ENCODE results near the gene VPS13C.

The VPS13C gene

GRCh38 chr15:61992518-61992917 lies 67.7 kb downstream of the VPS13C start:
- H3K27me3 ChIP-seq (ENCODE audit: control insufficient read depth, low read length), result no peaks in the 10 kb centered on the region
- no peaks in the 10 kb centered on the region for H3F3A ChIP-seq (ENCODE audit: control insufficient read depth, insufficient read depth)
- no peaks in the 10 kb centered on the region for H3K79me2 ChIP-seq (ENCODE audit: control insufficient read depth, low read length)
- H3K9me2 ChIP-seq (replicated peaks; ENCODE audit: control insufficient read depth, low read length), result no peaks in the 10 kb centered on the region
- no peaks in the 10 kb centered on the region for H3K9me3 ChIP-seq (ENCODE audit: control insufficient read depth, insufficient read depth, low read length)
- H3K27ac ChIP-seq (ENCODE audit: low read depth, low read length), result no peak overlapping the region
- H4K20me1 ChIP-seq (ENCODE audit: control insufficient read depth, insufficient read depth, low read depth, low read length), result no peaks in the 10 kb centered on the region
- H3K36me3 ChIP-seq (ENCODE audit: control insufficient read depth, low read length), result peaks cover 25% of the 10 kb centered on the region
- TF ChIP-seq, protein P1, sequence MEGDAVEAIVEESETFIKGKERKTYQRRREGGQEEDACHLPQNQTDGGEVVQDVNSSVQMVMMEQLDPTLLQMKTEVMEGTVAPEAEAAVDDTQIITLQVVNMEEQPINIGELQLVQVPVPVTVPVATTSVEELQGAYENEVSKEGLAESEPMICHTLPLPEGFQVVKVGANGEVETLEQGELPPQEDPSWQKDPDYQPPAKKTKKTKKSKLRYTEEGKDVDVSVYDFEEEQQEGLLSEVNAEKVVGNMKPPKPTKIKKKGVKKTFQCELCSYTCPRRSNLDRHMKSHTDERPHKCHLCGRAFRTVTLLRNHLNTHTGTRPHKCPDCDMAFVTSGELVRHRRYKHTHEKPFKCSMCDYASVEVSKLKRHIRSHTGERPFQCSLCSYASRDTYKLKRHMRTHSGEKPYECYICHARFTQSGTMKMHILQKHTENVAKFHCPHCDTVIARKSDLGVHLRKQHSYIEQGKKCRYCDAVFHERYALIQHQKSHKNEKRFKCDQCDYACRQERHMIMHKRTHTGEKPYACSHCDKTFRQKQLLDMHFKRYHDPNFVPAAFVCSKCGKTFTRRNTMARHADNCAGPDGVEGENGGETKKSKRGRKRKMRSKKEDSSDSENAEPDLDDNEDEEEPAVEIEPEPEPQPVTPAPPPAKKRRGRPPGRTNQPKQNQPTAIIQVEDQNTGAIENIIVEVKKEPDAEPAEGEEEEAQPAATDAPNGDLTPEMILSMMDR (IDR thresholded peaks at IDR 0.05; ENCODE audit: low read depth, low read length, poor library complexity, severe bottlenecking), result no peak
- no peak for TF ChIP-seq EZH2phosphoT487 (IDR thresholded peaks at IDR 0.05; ENCODE audit: borderline replicate concordance, low read length)
- no peak overlapping the region for H3K4me2 ChIP-seq (ENCODE audit: low read length)
- H3K4me1 ChIP-seq (ENCODE audit: control insufficient read depth, low read length), result no peaks in the 10 kb centered on the region
- no peak overlapping the region for H3K4me3 ChIP-seq (ENCODE audit: low read length)

- no peaks in the 10 kb centered on the region for H3K27me3 ChIP-seq (ENCODE audit: control insufficient read depth, low read length)
- no peak overlapping the region for H3K4me2 ChIP-seq (ENCODE audit: low read length)
- no peak overlapping the region for H3K27ac ChIP-seq (ENCODE audit: low read depth, low read length)
- H3K4me1 ChIP-seq (ENCODE audit: control insufficient read depth, low read length), result no peaks in the 10 kb centered on the region
- peaks cover 29% of the 10 kb centered on the region for H3K36me3 ChIP-seq (ENCODE audit: control insufficient read depth, low read length)
- no peak overlapping the region for H3K4me3 ChIP-seq (ENCODE audit: low read length)
- no peaks in the 10 kb centered on the region for H3F3A ChIP-seq (ENCODE audit: control insufficient read depth, insufficient read depth)
- H3K9me3 ChIP-seq (ENCODE audit: control insufficient read depth, insufficient read depth, low read length), result no peaks in the 10 kb centered on the region
- H3K79me2 ChIP-seq (ENCODE audit: control insufficient read depth, low read length), result no peaks in the 10 kb centered on the region
- TF ChIP-seq, protein P1 (IDR thresholded peaks at IDR 0.05; ENCODE audit: low read depth, low read length, poor library complexity, severe bottlenecking), result no peak
- TF ChIP-seq EZH2phosphoT487 (IDR thresholded peaks at IDR 0.05; ENCODE audit: borderline replicate concordance, low read length), result no peak
- no peaks in the 10 kb centered on the region for H4K20me1 ChIP-seq (ENCODE audit: control insufficient read depth, insufficient read depth, low read depth, low read length)
- no peaks in the 10 kb centered on the region for H3K9me2 ChIP-seq (replicated peaks; ENCODE audit: control insufficient read depth, low read length)
These were observed 70.6 kb downstream of the VPS13C start for GRCh38 chr15:61989667-61990066.

DNA sequence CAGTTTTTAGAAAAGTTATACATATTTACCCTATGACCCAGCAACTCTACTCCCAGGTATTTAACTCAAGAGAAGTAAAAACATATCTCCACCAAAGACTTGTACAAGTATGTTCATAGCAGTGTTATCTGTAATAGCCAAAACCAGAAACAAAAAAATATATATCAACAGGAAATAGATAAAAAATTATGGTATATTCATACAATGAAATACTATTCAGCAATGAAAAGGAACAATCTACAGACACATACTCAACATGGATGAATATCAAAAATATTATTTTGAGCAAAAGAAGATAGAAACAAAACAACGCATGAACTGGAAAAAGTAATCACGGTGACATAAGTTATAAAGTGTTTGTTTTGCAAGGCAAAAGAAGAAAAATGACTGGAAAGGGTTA lies 72.4 kb downstream of the VPS13C start:
- H3K27ac ChIP-seq (ENCODE audit: low read depth, low read length), result no peak overlapping the region
- peaks cover 36% of the 10 kb centered on the region for H3K36me3 ChIP-seq (ENCODE audit: control insufficient read depth, low read length)
- H3K9me2 ChIP-seq (replicated peaks; ENCODE audit: control insufficient read depth, low read length), result no peaks in the 10 kb centered on the region
- TF ChIP-seq EZH2phosphoT487 (IDR thresholded peaks at IDR 0.05; ENCODE audit: borderline replicate concordance, low read length), result no peak
- TF ChIP-seq, protein P1 (IDR thresholded peaks at IDR 0.05; ENCODE audit: low read depth, low read length, poor library complexity, severe bottlenecking), result no peak
- H3K27me3 ChIP-seq (ENCODE audit: control insufficient read depth, low read length), result no peaks in the 10 kb centered on the region
- no peaks in the 10 kb centered on the region for H3K4me1 ChIP-seq (ENCODE audit: control insufficient read depth, low read length)
- H3K4me3 ChIP-seq (ENCODE audit: low read length), result no peak overlapping the region
- H3K4me2 ChIP-seq (ENCODE audit: low read length), result no peak overlapping the region
- H3K79me2 ChIP-seq (ENCODE audit: control insufficient read depth, low read length), result no peaks in the 10 kb centered on the region
- no peaks in the 10 kb centered on the region for H4K20me1 ChIP-seq (ENCODE audit: control insufficient read depth, insufficient read depth, low read depth, low read length)
- no peaks in the 10 kb centered on the region for H3K9me3 ChIP-seq (ENCODE audit: control insufficient read depth, insufficient read depth, low read length)
- no peaks in the 10 kb centered on the region for H3F3A ChIP-seq (ENCODE audit: control insufficient read depth, insufficient read depth)

GRCh38 chr15:61983081-61983480 lies 77.2 kb downstream of the VPS13C start:
- no peak for TF ChIP-seq EZH2phosphoT487 (IDR thresholded peaks at IDR 0.05; ENCODE audit: borderline replicate concordance, low read length)
- TF ChIP-seq, protein P1 (IDR thresholded peaks at IDR 0.05; ENCODE audit: low read depth, low read length, poor library complexity, severe bottlenecking), result no peak
- Histone ChIP-seq H3K36me3 (ENCODE audit: control insufficient read depth, low read length) (peaks cover 45% of the 10 kb centered on the region), H3F3A (ENCODE audit: control insufficient read depth, insufficient read depth) (no peaks in the 10 kb centered on the region), H3K9me3 (ENCODE audit: control insufficient read depth, insufficient read depth, low read length) (no peaks in the 10 kb centered on the region), H3K27me3 (ENCODE audit: control insufficient read depth, low read length) (no peaks in the 10 kb centered on the region), H3K79me2 (ENCODE audit: control insufficient read depth, low read length) (no peaks in the 10 kb centered on the region), H3K9me2 (replicated peaks; ENCODE audit: control insufficient read depth, low read length) (no peaks in the 10 kb centered on the region), H3K27ac (ENCODE audit: low read depth, low read length) (no peak overlapping the region), H3K4me1 (ENCODE audit: control insufficient read depth, low read length) (no peaks in the 10 kb centered on the region), H4K20me1 (ENCODE audit: control insufficient read depth, insufficient read depth, low read depth, low read length) (no peaks in the 10 kb centered on the region), H3K4me3 (ENCODE audit: low read length) (no peak overlapping the region), H3K4me2 (ENCODE audit: low read length) (no peak overlapping the region)
